ENCODE data around the gene IPO11.

IPO11 gene

DNA sequence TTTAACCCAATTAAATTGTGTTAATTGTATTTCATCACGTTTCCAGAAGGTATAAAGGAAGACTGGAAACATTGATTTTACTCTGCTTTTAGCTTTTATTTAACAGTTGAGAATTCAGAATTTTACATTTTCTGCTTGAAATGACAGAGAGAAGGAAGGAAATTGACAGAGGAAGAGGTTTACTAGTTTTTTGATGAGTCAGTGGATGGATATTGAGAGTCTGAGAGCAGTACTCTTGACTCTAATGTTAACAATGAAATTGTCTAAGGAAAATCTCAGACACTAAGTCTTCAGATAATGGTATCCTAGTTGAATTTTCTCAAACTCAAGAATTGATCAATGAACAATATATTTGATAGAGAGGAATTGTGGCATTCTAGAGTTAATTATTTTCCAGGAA is 60.6 kb downstream of the IPO11 start:
- Histone ChIP-seq H3K27ac (no peak overlapping the region), H3K4me3 (no peak overlapping the region)
- DNase-seq (ENCODE audit: low spot score) = no peak
- TF ChIP-seq CTCF (IDR thresholded peaks at IDR 0.05) = no peak

DNA sequence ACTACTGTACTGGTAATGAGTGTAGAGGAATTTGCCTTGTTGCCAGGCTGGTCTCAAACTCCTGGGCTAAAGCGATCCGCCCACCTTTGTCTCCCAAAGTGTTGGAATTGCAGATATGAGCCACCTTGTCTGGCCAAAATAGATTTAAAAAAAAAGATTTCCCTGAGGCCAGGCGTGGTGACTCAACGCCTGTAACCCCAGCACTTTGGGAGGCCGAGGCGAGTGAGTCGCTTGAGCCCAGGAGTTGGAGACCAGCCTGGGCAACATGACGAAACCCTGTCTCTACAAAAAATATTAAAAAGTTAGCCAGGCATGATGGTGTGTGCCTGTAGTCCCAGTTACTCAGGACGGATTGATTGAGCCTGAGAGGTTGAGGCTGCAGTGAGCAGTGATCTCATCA is 62.5 kb downstream of the IPO11 start:
- no peak for DNase-seq (ENCODE audit: low spot score)
- no peak overlapping the region for H3K27ac ChIP-seq
- no peak for TF ChIP-seq CTCF (IDR thresholded peaks at IDR 0.05)
- no peak overlapping the region for H3K4me3 ChIP-seq

DNA sequence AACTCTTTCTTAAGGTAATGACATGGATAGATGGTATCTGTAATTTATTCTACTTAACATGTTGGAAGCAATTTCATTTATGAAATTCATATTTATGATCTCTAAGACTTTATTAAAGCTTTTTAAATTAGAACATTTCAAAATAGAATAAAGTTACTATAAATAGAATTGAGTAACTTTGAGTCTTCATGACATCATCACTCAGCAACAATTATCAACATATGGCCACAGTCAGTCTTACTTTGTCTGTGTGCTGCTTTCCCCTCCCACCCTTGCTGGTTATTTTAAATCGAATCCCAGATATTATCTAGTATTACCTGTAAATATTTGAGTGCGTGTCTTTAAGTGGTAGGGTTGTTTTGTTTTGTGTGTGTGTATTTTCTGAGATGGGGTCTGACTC is 65.2 kb downstream of the IPO11 start:
- H3K4me3 ChIP-seq = no peak overlapping the region
- no peak for TF ChIP-seq CTCF (IDR thresholded peaks at IDR 0.05)
- DNase-seq (ENCODE audit: low spot score) = no peak
- H3K27ac ChIP-seq = no peak overlapping the region

DNA sequence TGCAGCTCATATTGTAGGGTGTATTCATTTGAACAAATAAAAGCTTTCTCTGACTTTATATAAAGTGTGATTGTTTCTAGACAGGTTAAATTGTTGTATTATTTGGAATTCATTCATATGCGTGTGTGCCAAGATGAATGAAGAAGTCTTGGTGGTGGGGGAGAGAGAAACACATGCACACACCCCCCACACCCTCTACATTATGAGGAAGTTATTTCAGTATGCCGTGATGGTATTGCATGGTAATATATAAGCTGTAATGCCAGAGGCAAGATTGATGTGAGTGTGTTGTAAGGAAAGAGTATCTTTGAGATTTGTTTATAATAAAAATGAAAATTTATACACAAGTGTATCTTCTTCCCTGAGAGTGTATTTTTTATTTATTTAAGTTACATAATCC is 71.0 kb downstream of the IPO11 start:
- TF ChIP-seq CTCF (IDR thresholded peaks at IDR 0.05) = no peak
- DNase-seq (ENCODE audit: low spot score) = no peak
- H3K27ac ChIP-seq = no peak overlapping the region
- no peak overlapping the region for H3K4me3 ChIP-seq

DNA sequence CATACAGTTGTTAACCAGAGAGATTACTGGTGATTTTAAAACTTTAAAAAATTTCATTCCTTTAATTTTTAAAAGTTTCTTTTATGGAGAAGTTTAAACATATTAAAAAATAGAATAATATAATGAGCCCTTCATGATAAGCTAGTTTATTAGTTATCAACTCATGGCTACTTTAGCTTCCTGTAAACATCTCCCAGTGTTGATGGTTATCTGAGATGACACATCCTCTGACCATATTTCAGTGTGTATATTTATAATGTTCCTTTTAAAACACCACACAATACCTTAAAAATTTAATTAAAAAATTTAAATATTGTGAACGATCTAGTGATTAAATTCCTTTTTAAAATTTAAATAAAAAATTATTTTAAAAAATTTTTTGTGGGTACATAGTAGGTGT is 74.1 kb downstream of the IPO11 start:
- no peak for TF ChIP-seq CTCF (IDR thresholded peaks at IDR 0.05)
- no peak for DNase-seq (ENCODE audit: low spot score)
- Histone ChIP-seq H3K27ac (no peak overlapping the region), H3K4me3 (no peak overlapping the region)

- DNase-seq (ENCODE audit: low spot score) = no peak
- Histone ChIP-seq H3K27ac (no peak overlapping the region), H3K4me3 (no peak overlapping the region)
- TF ChIP-seq CTCF (IDR thresholded peaks at IDR 0.05) = no peak
Observed at GRCh38 chr5:62488531-62488930, 76.0 kb downstream of the IPO11 start.

- DNase-seq (ENCODE audit: low spot score) = no peak
- H3K4me3 ChIP-seq = no peak overlapping the region
- no peak overlapping the region for H3K27ac ChIP-seq
- TF ChIP-seq CTCF (IDR thresholded peaks at IDR 0.05) = no peak
Observed at GRCh38 chr5:62489471-62489870, 76.9 kb downstream of the IPO11 start.

Measured in coronary artery (tissue), 2 donors.